Measurements from ENCODE around the gene SPPL2B. TPM values are rescaled to one million over a fixed set of nuclear protein-coding genes. Genes with fewer than 3 reads are reported as not detected.
A peak's percentile ranks its signal among the peaks of the same experiment; 100 is the strongest.

Gene SPPL2B
- total and polyA plus RNA-seq, 9 of the 15 experiments (the other 6 are each of a cell fraction or from before 2014, with no cell fraction given), result 0.20 to 81.2 (median 15.1) TPM

DNA sequence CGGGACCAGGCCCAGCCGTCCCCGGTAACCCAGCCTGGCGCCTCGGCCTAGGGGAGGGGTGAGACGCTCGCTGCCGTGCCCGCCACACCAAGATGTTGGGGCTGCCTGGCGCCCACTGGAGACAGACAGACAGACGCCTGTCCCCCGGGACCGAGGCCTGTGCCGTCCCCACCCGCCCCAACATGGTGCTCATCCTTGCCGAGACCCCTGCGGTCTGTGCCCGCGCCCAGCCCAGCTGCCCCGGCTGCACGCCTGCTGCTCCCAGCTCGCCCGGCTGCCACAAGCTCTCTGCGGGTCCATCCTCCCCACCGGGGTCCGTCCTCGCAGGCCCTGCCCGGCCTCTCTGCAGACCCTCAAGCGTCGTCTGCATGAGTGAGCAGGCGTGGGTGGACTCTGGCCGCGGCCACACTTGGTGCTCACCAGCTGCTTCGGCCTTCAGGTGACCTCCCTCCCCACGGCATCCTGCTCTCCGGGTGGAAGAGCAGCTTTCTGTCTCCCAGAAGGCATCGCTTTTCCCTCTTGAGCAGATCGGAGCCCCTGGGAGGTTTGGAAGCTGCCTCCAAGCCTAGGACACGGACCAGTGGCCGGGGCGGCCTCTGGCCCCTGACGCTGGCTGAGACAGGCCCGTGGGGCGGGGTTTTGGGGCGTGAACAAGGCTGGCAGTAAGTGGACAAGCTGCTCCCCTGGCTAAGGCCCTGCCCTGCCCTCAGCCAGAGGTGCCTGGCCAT, 24.8 kb downstream of the SPPL2B start:
- CTCF ChIA-PET (ENCODE audit: low intra/inter-chr PET ratio), result interaction anchor here (0.6 kb wide), 1 partner anchor 38 kb away, joined by 3 read pairs; no protein-coding TSS in a partner anchor
- intact Hi-C loops (cut with micrococcal nuclease), result no loop called here
- TSS peak; percentile 53 for BruUV-seq (replicated peaks)
- Histone ChIP-seq H3K27ac (ENCODE audit: extremely low read depth, low read depth, low read length) (no peak overlapping the region), H3K79me2 (ENCODE audit: control insufficient read depth, insufficient read depth, low read length) (no peaks in the 10 kb centered on the region), H3K27me3 (ENCODE audit: control insufficient read depth in 2 of 2, insufficient read depth in 2 of 2, low read length in 2 of 2) (peaks cover 1 to 4% of the 10 kb centered on the region in 2 experiments; a peak in 3 of 5 replicates), H3K9me3 (replicated peaks; ENCODE audit: control insufficient read depth, insufficient read depth, low read depth, low read length) (no peaks in the 10 kb centered on the region; the same call in 1 of the 2 replicates), H3K36me3 (ENCODE audit: control insufficient read depth, insufficient read depth, low read length) (peaks cover 34% of the 10 kb centered on the region; the same call in 2 of the 3 replicates), H3K4me2 (ENCODE audit: insufficient read depth, low read length) (no peak overlapping the region), H3K9ac (ENCODE audit: insufficient read depth in 1 of 2, low read depth in 2 of 2, low read length in 2 of 2) (peak overlapping the region in 1 of 2 experiments; percentile 45; a peak in 2 of 4 replicates), H3K9me1 (ENCODE audit: control insufficient read depth, insufficient read depth, low read length) (peaks cover 2% of the 10 kb centered on the region), H2AFZ (ENCODE audit: low read depth, low read length) (no peak overlapping the region), H3K4me1 (replicated peaks in 1 of 2; ENCODE audit: control insufficient read depth in 2 of 2, insufficient read depth in 2 of 2, low read length in 2 of 2) (peaks cover 0 to 32% of the 10 kb centered on the region in 2 experiments; a peak in 2 of 5 replicates), H4K20me1 (replicated peaks; ENCODE audit: control insufficient read depth, insufficient read depth, low read length) (no peaks in the 10 kb centered on the region), H3K4me3 (no peak overlapping the region)
- POLR2A ChIA-PET, result no interaction called here
- TF ChIP-seq HEY1 (CRISPR knock-in tag; IDR thresholded peaks at IDR 0.05; ENCODE audit: borderline replicate concordance) (no peak), POLR2G (IDR thresholded peaks at IDR 0.05; ENCODE audit: low read depth, low read length) (0 out of 2 replicates have a peak, but pooled peaks have one; percentile 6)
- WGBS (ENCODE audit: insufficient coverage, low coverage, missing lambda C conversion rate), result 92% methylated on average over 35 of the region's 45 CpGs
- ATAC-seq (no peak), FAIRE-seq (no peak), DNase-seq (ENCODE audit: extremely low read depth in 1 of 4, low spot score in 3 of 4) (no peak)
- in situ Hi-C loops (cut with MboI), result no loop called here

Measured in K562 (cell line).